Measurements from ENCODE around the gene CCDC171. TPM values are rescaled to one million over a fixed set of nuclear protein-coding genes. Genes with fewer than 3 reads are reported as not detected.
A peak's percentile ranks its signal among the peaks of the same experiment; 100 is the strongest.

The CCDC171 gene
- polyA plus RNA-seq, 1 experiment, result 0.81 TPM

DNA sequence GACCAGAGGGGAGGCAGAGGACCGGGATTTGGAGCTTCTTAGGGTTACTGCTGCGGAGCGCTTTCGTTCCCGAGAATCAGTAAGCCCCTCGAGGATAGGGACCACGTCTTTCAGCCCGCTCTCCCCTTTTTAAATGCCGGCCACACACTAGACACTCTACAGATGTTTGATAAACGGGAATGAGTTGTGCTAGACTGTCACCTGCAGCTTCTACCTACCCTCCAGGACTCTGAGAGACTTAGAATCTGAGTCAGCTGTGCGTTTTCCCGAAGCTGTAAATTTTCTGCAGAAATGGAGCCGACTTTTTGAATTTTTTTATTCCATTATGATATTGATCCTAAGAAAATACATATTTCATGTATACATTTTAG, 670 bp downstream of the CCDC171 start:
- CTCF ChIA-PET, result interaction anchor here (0.6 to 1.1 kb wide), 3 partner anchors 16 to 115 kb away, joined by 3 read pairs; no protein-coding TSS in a partner anchor
- Histone ChIP-seq H3K27me3 (ENCODE audit: control insufficient read depth, insufficient read depth, low read length) (no peaks in the 10 kb centered on the region), H3K4me3 (ENCODE audit: low read depth, low read length) (peak overlapping the region; percentile 81), H3K27ac (ENCODE audit: low read depth, low read length) (peak overlapping the region; percentile 81), H3K9me3 (ENCODE audit: control insufficient read depth, insufficient read depth, low read length) (no peaks in the 10 kb centered on the region)
- DNase-seq (ENCODE audit: low read depth, low spot score), result no peak
- TF ChIP-seq CTCF (IDR thresholded peaks at IDR 0.05; ENCODE audit: low read depth, low read length), result no peak
- POLR2A ChIA-PET, result interaction anchor here (1.3 to 1.6 kb wide), 2 partner anchors 11 to 43 kb away, joined by 14 read pairs; partner anchors contain the start of gene PSIP1

- no peak for TF ChIP-seq CTCF (IDR thresholded peaks at IDR 0.05; ENCODE audit: low read depth, low read length)
- CTCF ChIA-PET, result interaction anchor here (0.5 to 1.1 kb wide), 2 partner anchors 35 to 301 kb away, joined by 3 to 4 read pairs; no protein-coding TSS in a partner anchor
- no peak overlapping the region for H3K4me3 ChIP-seq (ENCODE audit: low read depth, low read length)
- POLR2A ChIA-PET, result no interaction called here
- no peaks in the 10 kb centered on the region for H3K9me3 ChIP-seq (ENCODE audit: control insufficient read depth, insufficient read depth, low read length)
- no peak overlapping the region for H3K27ac ChIP-seq (ENCODE audit: low read depth, low read length)
- no peak for DNase-seq (ENCODE audit: low read depth, low spot score)
- H3K27me3 ChIP-seq (ENCODE audit: control insufficient read depth, insufficient read depth, low read length), result no peaks in the 10 kb centered on the region
These were observed 17.9 kb downstream of the CCDC171 start for GRCh38 chr9:15570769-15571168.

GRCh38 chr9:15572200-15572770, 19.4 kb downstream of the CCDC171 start:
- Histone ChIP-seq H3K9me3 (ENCODE audit: control insufficient read depth, insufficient read depth, low read length) (no peaks in the 10 kb centered on the region), H3K27me3 (ENCODE audit: control insufficient read depth, insufficient read depth, low read length) (no peaks in the 10 kb centered on the region), H3K4me3 (ENCODE audit: low read depth, low read length) (no peak overlapping the region), H3K27ac (ENCODE audit: low read depth, low read length) (no peak overlapping the region)
- CTCF ChIA-PET, result no interaction called here
- DNase-seq (ENCODE audit: low read depth, low spot score), result peak; percentile 11
- POLR2A ChIA-PET, result no interaction called here
- TF ChIP-seq CTCF (IDR thresholded peaks at IDR 0.05; ENCODE audit: low read depth, low read length), result no peak

DNA sequence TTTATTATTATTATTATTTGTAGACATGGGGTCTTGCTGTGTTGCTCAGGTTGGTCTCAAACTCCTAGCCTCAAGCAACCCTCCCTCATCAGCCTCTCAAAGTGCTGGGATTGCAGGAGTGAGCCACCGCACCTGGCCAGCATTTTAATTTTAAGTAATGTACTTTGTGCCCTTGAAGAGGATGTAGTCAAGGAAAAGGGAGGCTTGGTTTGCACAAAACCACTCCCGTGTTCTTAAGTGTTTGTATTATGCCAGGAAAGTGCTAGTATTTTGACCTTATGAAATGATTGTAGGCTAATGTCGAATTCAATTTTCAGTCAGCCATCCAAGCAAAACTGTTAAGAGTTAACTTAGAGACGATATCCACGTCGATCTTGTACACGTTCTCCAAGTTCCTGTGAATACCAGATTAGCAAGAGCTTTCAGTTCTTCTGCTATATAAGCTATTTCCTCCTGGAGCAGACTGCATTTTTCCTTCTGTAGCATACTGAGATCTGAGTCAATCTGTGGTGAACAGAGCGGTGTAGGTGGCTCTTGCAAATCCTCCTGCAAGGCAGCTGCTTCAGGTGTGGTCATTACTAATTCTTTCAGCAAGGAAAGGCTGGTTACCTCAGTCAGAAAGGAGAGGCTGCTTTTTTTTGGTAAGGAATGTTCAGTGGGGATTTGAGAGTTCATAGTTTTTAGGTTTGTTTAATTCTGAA, 23.7 kb downstream of the CCDC171 start:
- POLR2A ChIA-PET, result no interaction called here

More for the DNA sequence above, 23.7 kb downstream of the CCDC171 start:
- Histone ChIP-seq H3K4me3 (ENCODE audit: low read depth, low read length) (no peak overlapping the region), H3K27ac (ENCODE audit: low read depth, low read length) (no peak overlapping the region), H3K27me3 (ENCODE audit: control insufficient read depth, insufficient read depth, low read length) (no peaks in the 10 kb centered on the region), H3K9me3 (ENCODE audit: control insufficient read depth, insufficient read depth, low read length) (no peaks in the 10 kb centered on the region)
- peak; percentile 1 for DNase-seq (ENCODE audit: low read depth, low spot score)
- CTCF ChIA-PET, result no interaction called here
- no peak for TF ChIP-seq CTCF (IDR thresholded peaks at IDR 0.05; ENCODE audit: low read depth, low read length)
